K562 (cell line): ENCODE measurements around the gene CCDC195. TPM values are rescaled to one million over a fixed set of nuclear protein-coding genes. Genes with fewer than 3 reads are reported as not detected.

Experiments
- ATAC-seq: fragments of 200-7000 bp; cut with Tn5 transposase; 3 replicates; pipeline ENCODE4 v1.9.1; 2020; ENCODE audit warnings: moderate library complexity
- BruUV-seq: library from RNA; stranded (reverse); fragments of 400-500 nt; replicated peaks from 2 replicates; lab custom pipeline; 2021; lab: Mats Ljungman, UMichigan
- CTCF ChIA-PET: fragments of 300-600 bp; formaldehyde crosslinking; extraction: SDS; loops from one replicate; lab custom pipeline; 2021; ENCODE audit warnings: low intra/inter-chr PET ratio; lab: Yijun Ruan, JAX
- POLR2A ChIA-PET: fragments of 300-600, 350-650 bp; sonication (Branson Sonifier 250); formaldehyde crosslinking; extraction: SDS; loops from one replicate; lab custom pipeline; 2021; ENCODE audit warnings: antibody characterized with exemption, inconsistent platforms; lab: Yijun Ruan, JAX
- DNase-seq, 4 experiments: peaks; one replicate each; pipeline versions ENCODE4 v3.0.0 to v3.0.0-alpha.2; 2011 to 2018; ENCODE audit warnings: low spot score in 3 of 4, mixed read lengths in 3 of 4; ENCODE audit errors: extremely low read depth in 1 of 4
- FAIRE-seq: peaks from 2 replicates; lab custom pipeline; 2011; peaks lifted over from hg19 to GRCh38; lab: Jason Lieb, UNC
- H2AFZ ChIP-seq: 2 replicates; pipeline ENCODE4 v1.6.0; 2011; ENCODE audit warnings: low read depth, low read length, control low read depth, inconsistent platforms
- H3K27ac ChIP-seq: fragments of 200-600 bp; 3 replicates; pipeline ENCODE4 v1.8.0; 2011; ENCODE audit warnings: low read depth, mild to moderate bottlenecking, control low read depth, inconsistent platforms, low read length, moderate library complexity, mixed read lengths; ENCODE audit errors: extremely low read depth
- H3K27me3 ChIP-seq, 2 experiments: fragments of 300-600 bp in 1 of 2; 2 replicates in 1 of 2; 3 replicates in 1 of 2; pipeline versions ENCODE4 v1.6.0 to v1.8.0; 2011; ENCODE audit warnings: inconsistent platforms in 2 of 2, low read length in 2 of 2, mild to moderate bottlenecking in 1 of 2, mixed read lengths in 1 of 2, moderate library complexity in 1 of 2; ENCODE audit not compliant: control insufficient read depth in 2 of 2, insufficient read depth in 2 of 2
- H3K36me3 ChIP-seq: fragments of 300-600 bp; 3 replicates; pipeline ENCODE4 v1.8.0; 2011; ENCODE audit warnings: mild to moderate bottlenecking, low read length, inconsistent platforms; ENCODE audit not compliant: control insufficient read depth, insufficient read depth
- H3K4me1 ChIP-seq, 2 experiments: fragments of 200-600 bp in 1 of 2; replicated peaks in 1 of 2; 2 replicates in 1 of 2; 3 replicates in 1 of 2; pipeline versions ENCODE4 v1.5.1 to v1.8.0; 2011; ENCODE audit warnings: inconsistent platforms in 2 of 2, low read length in 2 of 2, mild to moderate bottlenecking in 1 of 2, mixed read lengths in 1 of 2, moderate library complexity in 1 of 2; ENCODE audit not compliant: control insufficient read depth in 2 of 2, insufficient read depth in 2 of 2
- H3K4me2 ChIP-seq: 2 replicates; pipeline ENCODE4 v1.6.1; 2011; ENCODE audit warnings: low read length, control low read depth, inconsistent platforms, mixed read lengths; ENCODE audit not compliant: insufficient read depth
- H3K4me3 ChIP-seq: fragments of 200-600 bp; sonication (generic), shearing (Covaris generic); 2 replicates; pipeline ENCODE4 v1.5.1; 2016; ENCODE audit warnings: control low read depth, inconsistent platforms
- H3K79me2 ChIP-seq: fragments of 200-600 bp; 3 replicates; pipeline ENCODE4 v1.8.0; 2011; ENCODE audit warnings: low read length, inconsistent platforms; ENCODE audit not compliant: control insufficient read depth, insufficient read depth
- H3K9ac ChIP-seq, 2 experiments: 2 replicates each; pipeline versions ENCODE4 v1.6.0 to v1.6.1; 2011; ENCODE audit warnings: low read depth in 2 of 2, low read length in 2 of 2, control low read depth in 1 of 2, inconsistent platforms in 1 of 2, mild to moderate bottlenecking in 1 of 2, mixed read lengths in 1 of 2; ENCODE audit not compliant: insufficient read depth in 1 of 2
- H3K9me1 ChIP-seq: one replicate; pipeline ENCODE4 v1.6.0; 2011; ENCODE audit warnings: inconsistent platforms, mild to moderate bottlenecking, low read length, moderate library complexity; ENCODE audit not compliant: control insufficient read depth, insufficient read depth
- H3K9me3 ChIP-seq: replicated peaks from 2 replicates; pipeline ENCODE4 v1.5.1; 2011; ENCODE audit warnings: low read depth, low read length, inconsistent platforms; ENCODE audit not compliant: control insufficient read depth, insufficient read depth
- H4K20me1 ChIP-seq: replicated peaks from 2 replicates; pipeline ENCODE4 v1.6.1; 2011; ENCODE audit warnings: low read length, inconsistent platforms, mixed read lengths; ENCODE audit not compliant: control insufficient read depth, insufficient read depth
- E2F3 ChIP-seq: fragments of 250-450 bp; sonication (Bioruptor Pico); IDR thresholded peaks from 2 replicates; pipeline ENCODE4 v1.4.0; 2020; ENCODE audit warnings: mild to moderate bottlenecking
- HNRNPK ChIP-seq: fragments of 200-400 bp; formaldehyde crosslinking; IDR thresholded peaks from one replicate; pipeline ENCODE4 v1.6.1; 2018; ENCODE audit warnings: mild to moderate bottlenecking, low read depth, low read length; ENCODE audit not compliant: poor library complexity, severe bottlenecking
- JUND ChIP-seq, 2 experiments: IDR thresholded peaks; 2 replicates in 1 of 2; 3 replicates in 1 of 2; pipeline ENCODE4 v1.6.1; 2011; ENCODE audit warnings: borderline replicate concordance in 2 of 2, low read depth in 2 of 2, low read length in 2 of 2, improper control_type of control experiment in 1 of 2, missing biosample characterization in 1 of 2, missing genetic modification characterization in 1 of 2, missing genetic modification reagents in 1 of 2
- MYBL2 ChIP-seq, 2 experiments: fragments of 450-650 bp in 1 of 2; sonication (generic) in 1 of 2; formaldehyde crosslinking in 1 of 2; IDR thresholded peaks; 2 replicates each; pipeline versions ENCODE4 v1.6.1 to v1.8.1; 2017 to 2022; ENCODE audit warnings: borderline replicate concordance in 1 of 2, inconsistent platforms in 1 of 2, low read depth in 1 of 2, mild to moderate bottlenecking in 1 of 2, missing genetic modification reagents in 1 of 2, moderate library complexity in 1 of 2
- RBFOX2 ChIP-seq: fragments of 200-400 bp; formaldehyde crosslinking; IDR thresholded peaks from 2 replicates; pipeline ENCODE4 v1.6.1; 2017; ENCODE audit warnings: low read depth, mild to moderate bottlenecking, low read length, moderate library complexity
- SMARCA5 ChIP-seq: fragments of 450-650 bp; IDR thresholded peaks from 2 replicates; pipeline ENCODE4 v1.6.1; 2016
- TAF15 ChIP-seq: fragments of 200-400 bp; formaldehyde crosslinking; IDR thresholded peaks from 2 replicates; pipeline ENCODE4 v1.6.1; 2017; ENCODE audit warnings: mild to moderate bottlenecking, low read depth, low read length, moderate library complexity
- ZBTB26 ChIP-seq: fragments of 450-650 bp; formaldehyde crosslinking; IDR thresholded peaks from 2 replicates; pipeline ENCODE4 v1.4.0; 2022; ENCODE audit warnings: missing genetic modification characterization
- ZNF24 ChIP-seq: fragments of 450-650 bp; IDR thresholded peaks from 2 replicates; pipeline ENCODE4 v1.6.1; 2016
- ZNF274 ChIP-seq: IDR thresholded peaks from 2 replicates; pipeline ENCODE4 v1.6.1; 2011; ENCODE audit warnings: low read depth, mild to moderate bottlenecking, low read length, moderate library complexity, borderline replicate concordance
- ZNF354B ChIP-seq: fragments of 250-450 bp; sonication (Bioruptor Pico); IDR thresholded peaks from 2 replicates; pipeline ENCODE4 v1.4.0; 2020
- ZNF655 ChIP-seq: fragments of 250-450 bp; sonication (Bioruptor Pico); IDR thresholded peaks from 2 replicates; pipeline ENCODE4 v1.5.0; 2021
- WGBS: fragments of 100-300 bp; shearing (Covaris generic); methylation state at CpG from one replicate; pipeline ENCODE4 v1.1.6; 2016; ENCODE audit warnings: low coverage, mixed read lengths; ENCODE audit not compliant: insufficient coverage; ENCODE audit errors: missing lambda C conversion rate; 5-methylcytosine and 5-hydroxymethylcytosine counted together
- in situ Hi-C: fragments of 300-500 bp; cut with MboI; formaldehyde crosslinking; loops from 4 replicates; pipeline ENCODE4 v1.15.0; 2018; ENCODE audit warnings: inconsistent platforms, mixed read lengths
- intact Hi-C: fragments of 100-400 bp; cut with micrococcal nuclease; formaldehyde crosslinking; loops from 2 replicates; pipeline ENCODE4 v1.14.2; 2022
- polyA plus RNA-seq, 8 experiments: library from polyadenylated mRNA; depleted of rRNA in 4 of 8; stranded (reverse) in 5 of 8; unstranded in 3 of 8; fragments of >200 nt; fragmentation: Nextera tagmentation in 2 of 8; fragmentation: Illumina TruSeq in 1 of 8; extraction: Ambion mirVana in 2 of 8; extraction: Trizol in 1 of 8; gene quantifications; 2 replicates each; pipeline versions ENCODE4 v1.2.1 to v1.2.3, GENCODE V29; 2011 to 2014; ENCODE audit warnings: inconsistent platforms in 1 of 8, missing spikeins in 1 of 8
- total RNA-seq, 7 experiments: library from RNA; depleted of rRNA in 6 of 7; stranded (reverse); fragments of >200 nt in 6 of 7; fragmentation: Illumina TruSeq in 2 of 7; extraction: Trizol in 2 of 7; gene quantifications; 2 replicates each; pipeline versions ENCODE4 v1.2.1 to v1.2.3, GENCODE V29; 2011 to 2021; ENCODE audit warnings: low replicate concordance in 1 of 7

CCDC195 gene
- total and polyA plus RNA-seq, 9 of the 15 experiments (the other 6 are each of a cell fraction or from before 2014, with no cell fraction given), result not detected

- TF ChIP-seq ZNF274, result no peak
These were observed 24.6 kb downstream of the CCDC195 start (continued) for GRCh38 chr2:224691563-224691962.

GRCh38 chr2:224690868-224691267 lies 25.3 kb downstream of the CCDC195 start:
- POLR2A ChIA-PET, result no interaction called here
- CTCF ChIA-PET, result no interaction called here
- H3K27me3 ChIP-seq, result no peaks in the 10 kb centered on the region
- no peaks in the 10 kb centered on the region for H3K79me2 ChIP-seq
- TF ChIP-seq ZNF24 (no peak), E2F3 (CRISPR knock-in tag) (no peak), MYBL2 (IDR thresholded peaks at IDR 0.05; ENCODE audit: low read depth) (no peak), MYBL2 (CRISPR knock-in tag; IDR thresholded peaks at IDR 0.05; ENCODE audit: borderline replicate concordance) (no peak), ZBTB26 (CRISPR knock-in tag) (no peak), TAF15 (no peak), ZNF655 (CRISPR knock-in tag) (no peak), HNRNPK (no peak), JUND (IDR thresholded peaks at IDR 0.05; ENCODE audit: borderline replicate concordance, low read depth, low read length) (no peak), JUND (tag; IDR thresholded peaks at IDR 0.05; ENCODE audit: borderline replicate concordance, low read depth, low read length) (no peak), RBFOX2 (no peak), SMARCA5 (no peak), ZNF354B (CRISPR knock-in tag) (no peak)
- no peak overlapping the region for H3K9ac ChIP-seq
- no peaks in the 10 kb centered on the region for H3K36me3 ChIP-seq
- no peak for DNase-seq
- intact Hi-C loops, result no loop called here
- H2AFZ ChIP-seq, result no peak overlapping the region
- no peak for ATAC-seq
- no TSS peak for BruUV-seq
- H3K9me3 ChIP-seq, result no peaks in the 10 kb centered on the region
- in situ Hi-C loops, result no loop called here
- no peaks in the 10 kb centered on the region for H3K4me1 ChIP-seq
- 0% methylated on average over 2 of the region's 2 CpGs for WGBS
- FAIRE-seq, result no peak
- no peaks in the 10 kb centered on the region for H3K9me1 ChIP-seq
- H3K4me2 ChIP-seq, result no peak overlapping the region
- no peak overlapping the region for H3K27ac ChIP-seq
- H3K4me3 ChIP-seq, result no peak overlapping the region
- H4K20me1 ChIP-seq, result no peaks in the 10 kb centered on the region
